IPS-20b (cell line): ENCODE measurements around the gene COL11A1.
"Not testable (repeated sequence)": the region's sequence is repeated elsewhere in the genome, so short reads cannot be mapped to it uniquely, and the experiment has no call there.

ENCODE experiments used
- H3K27ac ChIP-seq: one replicate; pipeline ENCODE4 v1.5.1; 2013; ENCODE audit warnings: low read length
- H3K27me3 ChIP-seq: 2 replicates; pipeline ENCODE4 v1.6.1; 2013; ENCODE audit warnings: mild to moderate bottlenecking, low read length, inconsistent platforms; ENCODE audit not compliant: insufficient read depth
- H3K36me3 ChIP-seq: 2 replicates; pipeline ENCODE4 v1.6.1; 2013; ENCODE audit warnings: low read depth, mild to moderate bottlenecking, inconsistent platforms, low read length, moderate library complexity; ENCODE audit not compliant: insufficient read depth
- H3K4me1 ChIP-seq: 2 replicates; pipeline ENCODE4 v1.6.1; 2013; ENCODE audit warnings: mild to moderate bottlenecking, control low read depth, inconsistent platforms, low read length, moderate library complexity; ENCODE audit not compliant: insufficient read depth
- H3K4me3 ChIP-seq: 2 replicates; pipeline ENCODE4 v1.5.1; 2013; ENCODE audit warnings: mild to moderate bottlenecking, low read length, inconsistent platforms
- H3K9ac ChIP-seq: 2 replicates; pipeline ENCODE4 v1.6.1; 2013; ENCODE audit warnings: low read depth, mild to moderate bottlenecking, inconsistent platforms, low read length, moderate library complexity
- H3K9me3 ChIP-seq: 2 replicates; pipeline ENCODE4 v1.6.1; 2013; ENCODE audit warnings: mild to moderate bottlenecking, low read depth, low read length, inconsistent platforms; ENCODE audit not compliant: insufficient read depth

The COL11A1 gene

DNA sequence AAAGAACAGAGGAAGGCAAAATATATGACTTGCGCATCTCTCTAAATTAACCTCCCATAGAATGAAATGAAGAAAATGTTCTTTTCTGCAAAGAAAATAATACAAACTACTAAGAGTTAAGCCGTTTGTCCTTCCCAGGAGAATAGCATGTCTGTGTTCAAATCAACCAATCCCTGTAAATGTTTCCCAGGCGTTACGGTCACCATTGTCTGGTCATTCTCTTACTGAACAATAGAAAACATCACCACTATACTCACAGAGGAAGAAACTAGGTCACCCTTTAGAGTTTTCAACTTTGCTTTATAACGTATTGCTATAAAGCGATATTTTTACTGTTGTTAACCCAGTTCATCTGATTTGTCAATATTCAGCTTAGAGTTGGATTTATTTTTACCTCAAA is 34.1 kb downstream of the COL11A1 start:
- Histone ChIP-seq H3K9me3 (no peaks in the 10 kb centered on the region), H3K36me3 (0 out of 2 replicates have a peak, but pooled peaks cover 3% of the 10 kb centered on the region), H3K4me3 (no peak overlapping the region), H3K27ac (no peak overlapping the region), H3K27me3 (no peaks in the 10 kb centered on the region), H3K9ac (no peak overlapping the region), H3K4me1 (no peaks in the 10 kb centered on the region)

- no peak overlapping the region for H3K4me3 ChIP-seq
- no peak overlapping the region for H3K27ac ChIP-seq
- H3K4me1 ChIP-seq: no peaks in the 10 kb centered on the region
- H3K36me3 ChIP-seq: 0 out of 2 replicates have a peak, but pooled peaks cover 3% of the 10 kb centered on the region
- H3K27me3 ChIP-seq: no peaks in the 10 kb centered on the region
- no peaks in the 10 kb centered on the region for H3K9me3 ChIP-seq
- no peak overlapping the region for H3K9ac ChIP-seq
Observed at GRCh38 chr1:103069201-103069600, 39.1 kb downstream of the COL11A1 start.

GRCh38 chr1:103063921-103064320 is 44.4 kb downstream of the COL11A1 start:
- no peaks in the 10 kb centered on the region for H3K36me3 ChIP-seq
- H3K4me3 ChIP-seq: no peak overlapping the region
- H3K9me3 ChIP-seq: no peaks in the 10 kb centered on the region
- H3K4me1 ChIP-seq: no peaks in the 10 kb centered on the region
- H3K9ac ChIP-seq: no peak overlapping the region
- H3K27me3 ChIP-seq: no peaks in the 10 kb centered on the region
- no peak overlapping the region for H3K27ac ChIP-seq

- Histone ChIP-seq H3K4me3 (no peak overlapping the region), H3K27me3 (no peaks in the 10 kb centered on the region), H3K27ac (no peak overlapping the region), H3K4me1 (no peaks in the 10 kb centered on the region), H3K36me3 (no peaks in the 10 kb centered on the region), H3K9me3 (no peaks in the 10 kb centered on the region), H3K9ac (no peak overlapping the region)
Observed at GRCh38 chr1:103058391-103058790, 49.9 kb downstream of the COL11A1 start.

DNA sequence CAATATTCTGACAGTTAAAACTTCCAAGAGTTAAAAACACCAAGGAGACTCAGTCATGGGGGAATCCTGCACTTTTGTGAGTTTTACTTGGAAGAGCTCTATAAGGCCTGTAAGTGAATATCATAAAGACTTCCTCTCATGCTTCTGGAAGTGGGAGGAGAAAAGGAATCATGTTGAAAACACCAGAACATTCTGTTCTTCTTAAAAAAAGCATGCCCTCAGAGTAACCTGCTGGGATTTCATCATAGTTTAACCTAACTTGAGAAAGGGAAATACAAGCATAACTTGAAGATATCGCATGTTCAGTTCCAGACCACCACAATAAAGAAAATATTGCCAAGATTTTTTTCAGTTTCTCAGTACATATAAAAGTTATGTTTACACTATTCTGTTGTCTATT is 51.9 kb downstream of the COL11A1 start:
- Histone ChIP-seq H3K9ac (no peak overlapping the region), H3K27me3 (no peaks in the 10 kb centered on the region), H3K4me1 (no peaks in the 10 kb centered on the region), H3K36me3 (no peaks in the 10 kb centered on the region), H3K4me3 (no peak overlapping the region), H3K9me3 (peaks cover 13% of the 10 kb centered on the region; the same call in 1 of the 2 replicates), H3K27ac (no peak overlapping the region)

- H3K27ac ChIP-seq, H3K4me1 ChIP-seq, H3K4me3 ChIP-seq, H3K9me3 ChIP-seq, H3K9ac ChIP-seq, H3K27me3 ChIP-seq, H3K36me3 ChIP-seq: not testable (repeated sequence)
Observed at GRCh38 chr1:103028110-103028509, 80.2 kb downstream of the COL11A1 start.

DNA sequence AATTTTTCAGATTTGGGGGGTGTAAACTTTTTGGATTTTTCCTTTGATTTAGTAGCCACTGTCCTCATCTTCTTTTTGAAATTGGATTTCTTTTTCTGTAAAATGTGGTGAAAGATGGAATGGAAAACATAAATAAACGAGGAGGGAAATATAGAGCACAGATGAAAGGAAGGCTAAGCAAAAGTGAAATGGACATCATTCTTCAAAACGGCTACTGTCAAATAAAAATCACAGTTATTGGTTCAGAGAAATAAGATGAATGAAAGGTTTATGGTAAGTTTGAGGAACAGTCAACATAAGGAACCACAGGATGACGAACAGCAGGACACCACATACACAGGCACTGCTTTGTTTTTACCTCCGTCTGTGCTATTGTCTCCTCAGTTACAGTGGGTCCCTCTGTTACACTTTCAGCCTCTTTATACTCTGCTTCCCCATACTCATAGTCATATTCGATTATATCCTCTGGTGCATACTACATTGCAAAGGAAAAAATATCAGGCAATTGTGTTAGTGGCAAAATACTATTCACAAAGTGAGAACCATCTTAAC is 82.4 kb downstream of the COL11A1 start:
- Histone ChIP-seq H3K27ac (no peak overlapping the region), H3K4me1 (peaks cover 7% of the 10 kb centered on the region; the same call in 1 of the 2 replicates), H3K4me3 (peak overlapping the region; percentile 26; the same call in 1 of the 2 replicates), H3K27me3 (no peaks in the 10 kb centered on the region), H3K9me3 (no peaks in the 10 kb centered on the region), H3K9ac (no peak overlapping the region), H3K36me3 (no peaks in the 10 kb centered on the region)

DNA sequence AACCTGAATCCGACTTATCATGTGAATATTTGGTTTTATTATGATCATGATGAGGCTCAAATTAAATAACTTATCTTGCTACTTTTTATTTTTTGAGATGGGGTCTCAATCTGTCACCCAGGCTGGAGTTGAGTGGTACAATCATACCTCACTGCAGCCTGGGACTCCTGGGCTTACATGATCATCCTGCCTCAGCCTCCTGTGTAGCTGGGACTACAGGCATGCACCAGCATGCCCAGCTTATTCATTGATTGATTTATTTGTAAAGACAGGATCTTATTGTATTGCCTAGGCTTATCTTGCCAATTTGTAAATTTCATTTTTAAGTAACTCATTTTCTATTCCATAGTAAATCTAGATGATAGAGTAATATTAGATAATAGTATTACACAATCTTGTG is 84.3 kb downstream of the COL11A1 start:
- Histone ChIP-seq H3K36me3 (no peaks in the 10 kb centered on the region), H3K9ac (no peak overlapping the region), H3K4me1 (peaks cover 7% of the 10 kb centered on the region; the same call in 1 of the 2 replicates), H3K27ac (no peak overlapping the region), H3K9me3 (no peaks in the 10 kb centered on the region), H3K27me3 (no peaks in the 10 kb centered on the region), H3K4me3 (no peak overlapping the region)

DNA sequence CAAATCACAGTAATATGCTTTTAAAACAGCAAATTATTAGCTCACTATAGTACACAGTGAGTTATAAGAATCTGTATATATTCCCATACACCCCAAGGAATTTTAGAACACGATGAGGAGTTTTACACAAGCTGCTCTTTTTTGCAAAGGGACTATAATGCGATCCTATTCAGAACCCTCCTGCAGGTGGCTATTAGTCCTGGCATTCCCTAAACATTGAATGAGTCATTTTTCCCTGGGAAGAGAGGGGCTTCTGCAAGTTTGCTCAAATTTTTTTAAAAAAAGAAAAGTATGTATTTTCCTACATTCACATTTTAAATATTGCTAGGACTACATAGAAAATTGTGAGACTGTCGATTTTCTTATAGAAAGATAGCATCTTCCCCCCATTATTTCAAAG is 106.3 kb downstream of the COL11A1 start:
- Histone ChIP-seq H3K9me3 (no peaks in the 10 kb centered on the region), H3K27ac (no peak overlapping the region), H3K36me3 (no peaks in the 10 kb centered on the region), H3K4me3 (no peak overlapping the region), H3K9ac (no peak overlapping the region), H3K27me3 (no peaks in the 10 kb centered on the region), H3K4me1 (no peaks in the 10 kb centered on the region)

DNA sequence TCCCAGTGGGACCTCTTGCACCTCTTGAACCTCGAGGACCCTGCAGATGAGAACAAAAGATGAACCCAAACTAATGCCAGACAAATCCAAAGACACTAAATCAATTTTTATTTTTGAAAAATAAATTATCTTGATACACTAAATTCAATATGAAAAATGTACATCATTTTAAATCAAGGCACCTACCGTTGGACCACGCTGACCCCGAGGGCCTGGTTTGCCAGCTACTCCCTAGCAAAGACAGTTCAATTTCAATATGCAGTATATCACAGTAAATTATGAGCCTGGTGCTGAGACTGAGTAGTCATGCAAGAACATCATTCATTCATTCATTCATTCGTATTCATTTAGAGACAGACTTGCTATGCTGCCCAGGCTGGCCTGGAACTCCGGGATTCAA is 129.4 kb downstream of the COL11A1 start:
- Histone ChIP-seq H3K4me1 (no peaks in the 10 kb centered on the region), H3K9me3 (no peaks in the 10 kb centered on the region), H3K9ac (no peak overlapping the region)

DNA sequence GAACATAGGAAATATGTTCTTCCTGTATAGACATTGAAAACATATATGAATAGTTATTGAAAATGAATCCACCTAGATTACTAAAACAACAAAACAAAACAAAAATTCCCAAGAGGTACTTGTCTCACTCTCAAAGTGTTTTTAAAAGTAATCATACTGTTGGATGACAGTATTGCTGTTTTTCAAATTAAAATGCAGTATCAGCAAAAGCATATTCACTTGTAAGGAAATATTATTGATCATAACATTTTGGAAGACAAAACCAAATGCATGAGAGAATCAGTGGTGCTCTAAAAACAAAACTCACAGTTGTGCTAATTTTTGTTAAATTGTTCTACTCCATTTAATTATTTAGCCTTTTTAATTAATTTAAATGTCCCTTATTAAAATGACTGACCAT is 131.0 kb downstream of the COL11A1 start:
- Histone ChIP-seq H3K36me3 (no peaks in the 10 kb centered on the region), H3K4me3 (no peak overlapping the region), H3K9me3 (no peaks in the 10 kb centered on the region), H3K9ac (no peak overlapping the region), H3K4me1 (no peaks in the 10 kb centered on the region), H3K27me3 (no peaks in the 10 kb centered on the region), H3K27ac (no peak overlapping the region)

More for the DNA sequence above, 129.4 kb downstream of the COL11A1 start:
- Histone ChIP-seq H3K27me3 (no peaks in the 10 kb centered on the region), H3K27ac (no peak overlapping the region), H3K4me3 (no peak overlapping the region), H3K36me3 (no peaks in the 10 kb centered on the region)

DNA sequence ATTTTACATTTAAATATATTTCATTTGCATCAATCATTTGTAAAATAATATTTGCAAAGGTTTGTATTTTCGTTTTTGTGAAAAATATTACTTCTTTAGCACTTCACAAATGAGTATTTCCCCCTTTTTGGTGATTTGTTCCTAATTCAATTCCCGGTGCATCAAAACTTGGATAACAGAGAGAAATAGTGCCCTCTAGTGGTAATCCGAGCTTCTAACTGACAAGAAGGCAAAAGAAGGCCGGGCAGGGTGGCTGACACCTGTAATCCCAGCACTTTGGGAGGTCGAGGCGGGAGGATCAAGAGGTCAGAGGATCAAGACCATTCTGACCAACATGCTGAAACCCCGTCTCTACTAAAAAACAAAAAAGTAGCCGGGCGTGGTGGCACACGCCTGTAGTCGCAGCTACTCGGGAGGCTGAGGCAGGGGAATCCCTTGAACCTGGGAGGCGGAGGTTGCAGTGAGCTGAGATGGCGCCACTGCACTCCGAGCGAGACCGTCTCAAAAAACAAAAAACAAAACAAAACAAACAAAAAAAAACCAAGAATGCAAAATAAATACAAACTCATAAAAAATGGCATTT is 137.7 kb downstream of the COL11A1 start:
- Histone ChIP-seq H3K9ac (no peak overlapping the region), H3K27ac (no peak overlapping the region), H3K36me3 (no peaks in the 10 kb centered on the region), H3K4me3 (no peak overlapping the region), H3K27me3 (no peaks in the 10 kb centered on the region), H3K4me1 (peaks cover 5% of the 10 kb centered on the region; the same call in 1 of the 2 replicates), H3K9me3 (no peaks in the 10 kb centered on the region)
